KMS-11 (cell line): ENCODE results near the gene MPPED1.

Experiments used
- H2AFZ ChIP-seq: fragments of 200-600 bp; sonication (generic); 2 replicates; pipeline ENCODE4 v1.6.1; 2016; ENCODE audit warnings: antibody characterized with exemption, mixed run types, low read depth
- H3K27ac ChIP-seq: fragments of 200-600 bp; sonication (generic); 2 replicates; pipeline ENCODE4 v1.6.1; 2016; ENCODE audit warnings: mild to moderate bottlenecking, mixed run types
- H3K27me3 ChIP-seq: fragments of 200-600 bp; sonication (generic); 2 replicates; pipeline ENCODE4 v1.6.1; 2017; ENCODE audit warnings: mild to moderate bottlenecking, low read depth, mixed run types, moderate library complexity; ENCODE audit not compliant: insufficient read depth
- H3K36me3 ChIP-seq: fragments of 200-600 bp; sonication (generic); 2 replicates; pipeline ENCODE4 v1.6.1; 2017; ENCODE audit warnings: mild to moderate bottlenecking, mixed run types; ENCODE audit not compliant: insufficient read depth
- H3K4me1 ChIP-seq: fragments of 200-600 bp; sonication (generic); 2 replicates; pipeline ENCODE4 v1.6.1; 2016; ENCODE audit warnings: mild to moderate bottlenecking, low read depth, mixed run types; ENCODE audit not compliant: poor library complexity, severe bottlenecking
- H3K4me2 ChIP-seq: fragments of 200-600 bp; sonication (generic); 2 replicates; pipeline ENCODE4 v1.7.0; 2016; ENCODE audit warnings: mild to moderate bottlenecking, mixed run types
- H3K4me3 ChIP-seq: fragments of 200-600 bp; sonication (generic); IDR thresholded peaks from 2 replicates; pipeline ENCODE4 v1.6.1; 2017; ENCODE audit warnings: low read depth, low read length, mixed read lengths; ENCODE audit not compliant: insufficient read depth
- H3K79me2 ChIP-seq: fragments of 200-600 bp; sonication (generic); 2 replicates; pipeline ENCODE4 v1.6.1; 2016; ENCODE audit warnings: low read depth, mixed run types; ENCODE audit not compliant: insufficient read depth
- H3K9ac ChIP-seq: fragments of 200-600 bp; sonication (generic); 2 replicates; pipeline ENCODE4 v1.6.1; 2016; ENCODE audit warnings: mild to moderate bottlenecking, mixed run types
- H4K20me1 ChIP-seq: fragments of 200-600 bp; sonication (generic); 2 replicates; pipeline ENCODE4 v1.6.1; 2016; ENCODE audit warnings: mild to moderate bottlenecking, mixed run types; ENCODE audit not compliant: insufficient read depth
- CTCF ChIP-seq: fragments of 200-600 bp; sonication (generic); conservative IDR thresholded peaks from 2 replicates; pipeline ENCODE4 v1.6.1; 2017; ENCODE audit warnings: low read depth, mild to moderate bottlenecking, antibody characterized with exemption, low read length, moderate library complexity, mixed read lengths

Gene MPPED1

GRCh38 chr22:43535336-43535735 is 123.5 kb downstream of the MPPED1 start:
- Histone ChIP-seq H3K79me2 (no peaks in the 10 kb centered on the region), H3K4me2 (no peak overlapping the region), H3K27me3 (peaks cover 15% of the 10 kb centered on the region; the same call in 1 of the 2 replicates), H3K36me3 (no peaks in the 10 kb centered on the region), H3K9ac (no peak overlapping the region), H3K4me3 (no peak overlapping the region), H2AFZ (no peak overlapping the region), H4K20me1 (no peaks in the 10 kb centered on the region), H3K27ac (no peak overlapping the region), H3K4me1 (no peaks in the 10 kb centered on the region)
- no peak for TF ChIP-seq CTCF

DNA sequence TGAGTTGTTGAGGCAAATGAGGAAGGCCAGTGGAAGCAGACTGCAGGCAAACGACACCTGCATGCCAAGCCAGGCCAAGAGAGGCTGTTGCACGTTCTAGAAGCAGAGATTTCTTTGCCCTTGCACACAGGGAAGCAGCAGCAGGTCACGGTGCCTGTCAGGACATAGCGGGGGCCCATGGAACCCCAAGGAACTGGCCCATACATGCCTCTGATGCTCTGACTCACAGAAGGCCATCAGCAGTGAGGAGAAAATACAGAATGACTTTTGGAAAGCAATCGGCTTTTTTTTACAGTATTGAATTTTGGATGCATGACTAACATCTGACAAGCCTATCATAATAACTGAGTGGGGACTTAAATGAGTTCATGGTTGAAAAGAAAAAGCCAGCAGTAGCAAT is 123.9 kb downstream of the MPPED1 start:
- Histone ChIP-seq H3K9ac (no peak overlapping the region), H3K27ac (no peak overlapping the region), H2AFZ (no peak overlapping the region), H3K4me1 (no peaks in the 10 kb centered on the region), H3K4me3 (no peak overlapping the region), H3K27me3 (peaks cover 17% of the 10 kb centered on the region; the same call in 1 of the 2 replicates), H4K20me1 (no peaks in the 10 kb centered on the region), H3K36me3 (no peaks in the 10 kb centered on the region), H3K4me2 (no peak overlapping the region), H3K79me2 (no peaks in the 10 kb centered on the region)
- no peak for TF ChIP-seq CTCF

DNA sequence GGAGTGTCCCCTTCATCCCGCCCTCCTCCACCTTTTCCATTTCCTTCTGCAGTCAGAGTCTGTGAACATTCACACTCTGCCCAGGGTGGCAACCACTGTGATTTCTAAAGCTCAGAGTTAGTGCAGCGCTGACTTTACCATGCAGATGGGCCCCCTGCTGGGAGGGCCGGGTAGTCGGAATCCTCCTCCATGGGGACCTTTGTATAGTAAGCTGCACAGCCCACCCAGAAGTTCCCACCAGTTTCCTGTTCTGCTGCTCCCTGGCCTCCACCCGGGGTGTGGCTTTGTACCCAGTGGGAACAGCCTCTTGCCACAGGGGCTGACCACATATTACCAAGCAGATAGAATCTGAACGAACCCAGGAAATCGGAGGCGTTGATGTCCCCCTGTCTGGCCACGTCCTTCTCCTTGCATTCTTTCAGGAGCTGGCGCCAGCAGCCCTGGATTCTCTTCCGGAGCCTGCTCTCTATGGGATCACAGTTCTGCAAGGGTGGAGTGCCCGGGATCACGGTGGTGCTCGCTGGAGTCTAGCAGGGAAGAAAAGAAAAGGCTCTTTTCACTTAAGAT is 125.3 kb downstream of the MPPED1 start:
- Histone ChIP-seq H2AFZ (no peak overlapping the region), H3K36me3 (no peaks in the 10 kb centered on the region), H3K4me2 (no peak overlapping the region), H3K27ac (no peak overlapping the region), H3K4me3 (no peak overlapping the region), H3K4me1 (no peaks in the 10 kb centered on the region), H3K9ac (no peak overlapping the region), H3K27me3 (peaks cover 15% of the 10 kb centered on the region; the same call in 1 of the 2 replicates), H3K79me2 (no peaks in the 10 kb centered on the region), H4K20me1 (no peaks in the 10 kb centered on the region)
- TF ChIP-seq CTCF, result no peak

- Histone ChIP-seq H4K20me1 (no peaks in the 10 kb centered on the region), H3K36me3 (no peaks in the 10 kb centered on the region), H3K9ac (no peak overlapping the region), H3K4me1 (no peaks in the 10 kb centered on the region), H3K4me2 (no peak overlapping the region), H3K27ac (no peak overlapping the region), H3K27me3 (peaks cover 15% of the 10 kb centered on the region; the same call in 1 of the 2 replicates), H2AFZ (no peak overlapping the region), H3K79me2 (no peaks in the 10 kb centered on the region), H3K4me3 (no peak overlapping the region)
- no peak for TF ChIP-seq CTCF
These were observed 128.0 kb downstream of the MPPED1 start for GRCh38 chr22:43539572-43540528.
